Measurements from ENCODE around the gene ANKRD13B.

The ANKRD13B gene

DNA sequence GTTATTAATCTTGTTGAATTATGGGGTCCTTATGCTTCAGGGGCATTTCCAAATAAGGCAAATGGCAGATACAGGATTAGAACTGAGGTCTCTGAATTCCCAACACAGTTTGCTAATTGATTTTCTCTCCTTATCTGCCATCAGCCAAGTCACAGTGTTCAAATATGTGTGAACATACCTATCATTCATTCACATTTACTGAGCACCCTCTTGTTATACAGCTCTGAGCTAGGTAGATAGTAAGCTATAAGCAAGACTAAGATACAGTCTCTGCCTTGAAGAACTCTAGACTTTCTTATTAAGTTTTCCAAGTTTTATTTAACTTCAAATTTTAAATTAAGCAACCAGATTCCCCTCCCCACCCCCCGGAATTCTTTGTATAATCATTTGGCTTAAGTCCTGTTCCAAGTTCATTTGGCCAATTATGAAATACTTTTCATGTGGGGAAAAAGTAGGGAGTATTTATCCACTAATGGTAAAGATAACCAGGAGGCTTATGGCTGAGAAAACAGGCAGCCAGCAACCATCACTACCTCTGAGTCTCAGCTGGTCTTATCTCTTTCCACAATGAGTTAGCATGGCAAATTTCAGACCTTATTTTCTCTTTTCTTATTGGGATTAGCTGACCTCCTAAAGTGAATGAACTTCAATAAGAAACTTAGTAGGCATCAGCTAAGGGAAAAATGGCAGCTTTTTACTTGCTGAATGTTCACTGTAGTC is 61.2 kb downstream of the ANKRD13B start:
- Histone ChIP-seq H3K27me3 (ENCODE audit: control insufficient read depth in 1 of 2, insufficient read depth in 2 of 2, low read length in 2 of 2) (no peaks in the 10 kb centered on the region), H3K9me3 (ENCODE audit: control insufficient read depth in 2 of 2, low read length in 2 of 2) (no peaks in the 10 kb centered on the region), H3K9ac (ENCODE audit: low read length in 2 of 2) (no peak overlapping the region), H3K36me3 (ENCODE audit: control insufficient read depth in 2 of 2, insufficient read depth in 2 of 2, low read length in 2 of 2) (peaks cover 0 to 3% of the 10 kb centered on the region in 2 donors), H3K4me3 (ENCODE audit: low read length in 2 of 2) (no peak overlapping the region), H3K27ac (ENCODE audit: low read length) (no peak overlapping the region), H3K4me1 (ENCODE audit: control insufficient read depth, insufficient read depth, low read length) (no peaks in the 10 kb centered on the region)

DNA sequence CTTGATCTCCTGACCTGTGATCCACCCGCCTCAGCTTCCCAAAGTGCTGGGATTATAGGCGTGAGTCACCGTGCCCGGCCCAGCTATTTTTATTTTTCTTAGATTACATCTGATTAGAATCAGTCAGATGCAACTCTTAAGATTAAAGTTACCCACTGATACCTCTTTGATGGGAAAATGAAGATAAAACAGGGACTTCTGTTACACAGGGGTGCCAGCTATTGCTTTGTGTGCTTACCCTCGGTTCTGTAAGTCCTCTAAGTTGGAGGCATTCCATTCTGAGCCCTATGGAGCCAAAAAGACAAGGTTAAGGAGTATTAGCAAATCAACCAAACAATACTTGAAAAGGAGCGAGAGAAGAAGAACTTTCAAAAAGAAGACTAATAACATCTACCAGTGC is 62.4 kb downstream of the ANKRD13B start:
- Histone ChIP-seq H3K9me3 (ENCODE audit: control insufficient read depth in 2 of 2, low read length in 2 of 2) (no peaks in the 10 kb centered on the region), H3K27ac (ENCODE audit: low read length) (no peak overlapping the region), H3K27me3 (ENCODE audit: control insufficient read depth in 1 of 2, insufficient read depth in 2 of 2, low read length in 2 of 2) (no peaks in the 10 kb centered on the region), H3K4me3 (ENCODE audit: low read length in 2 of 2) (no peak overlapping the region), H3K4me1 (ENCODE audit: control insufficient read depth, insufficient read depth, low read length) (no peaks in the 10 kb centered on the region), H3K9ac (ENCODE audit: low read length in 2 of 2) (no peak overlapping the region), H3K36me3 (ENCODE audit: control insufficient read depth in 2 of 2, insufficient read depth in 2 of 2, low read length in 2 of 2) (peaks cover 0 to 3% of the 10 kb centered on the region in 2 donors)

DNA sequence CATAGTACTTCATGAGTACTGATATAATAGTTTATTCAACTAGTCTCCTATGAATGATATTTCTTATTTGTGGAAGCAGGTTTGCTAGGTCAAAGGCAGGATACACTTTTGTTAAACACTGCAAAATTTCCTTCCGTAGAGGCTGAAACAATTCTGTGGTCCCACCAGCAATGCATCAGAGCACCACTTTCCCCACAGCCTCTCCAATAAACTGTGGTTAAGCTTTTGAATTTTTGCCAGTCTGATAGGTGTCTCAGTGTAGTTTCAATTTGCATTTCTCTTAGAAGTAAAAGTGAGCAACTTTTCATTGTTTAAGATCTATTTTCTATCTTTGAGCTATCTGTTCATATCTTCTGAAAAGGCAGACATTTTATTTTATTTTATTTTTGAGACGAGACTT is 66.2 kb downstream of the ANKRD13B start:
- Histone ChIP-seq H3K9ac (ENCODE audit: low read length in 2 of 2) (no peak overlapping the region), H3K36me3 (ENCODE audit: control insufficient read depth in 2 of 2, insufficient read depth in 2 of 2, low read length in 2 of 2) (no peaks in the 10 kb centered on the region), H3K4me3 (ENCODE audit: low read length in 2 of 2) (no peak overlapping the region), H3K27ac (ENCODE audit: low read length) (no peak overlapping the region), H3K27me3 (ENCODE audit: control insufficient read depth in 1 of 2, insufficient read depth in 2 of 2, low read length in 2 of 2) (no peaks in the 10 kb centered on the region), H3K9me3 (ENCODE audit: control insufficient read depth in 2 of 2, low read length in 2 of 2) (no peaks in the 10 kb centered on the region), H3K4me1 (ENCODE audit: control insufficient read depth, insufficient read depth, low read length) (no peaks in the 10 kb centered on the region)

DNA sequence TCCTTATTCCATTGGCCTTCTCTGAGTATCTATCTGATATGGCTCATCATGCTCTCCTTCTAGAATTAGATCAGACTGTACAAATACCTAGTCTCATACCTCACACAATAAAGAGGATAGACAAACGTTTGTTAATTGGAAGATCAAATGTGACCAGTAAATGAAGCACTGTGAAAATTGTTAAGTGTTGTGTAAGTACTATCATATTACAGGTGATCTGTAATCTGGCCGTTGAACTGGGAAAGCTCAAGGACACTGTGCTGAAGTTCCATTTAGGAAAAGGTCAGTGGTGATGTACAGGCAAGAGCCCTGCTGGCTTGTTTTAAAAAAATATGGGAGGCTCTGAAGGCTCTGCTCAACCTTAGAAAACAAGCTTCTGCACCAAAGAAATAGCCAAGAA is 68.3 kb downstream of the ANKRD13B start:
- Histone ChIP-seq H3K9ac (ENCODE audit: low read length in 2 of 2) (no peak overlapping the region), H3K27me3 (ENCODE audit: control insufficient read depth in 1 of 2, insufficient read depth in 2 of 2, low read length in 2 of 2) (no peaks in the 10 kb centered on the region), H3K4me3 (ENCODE audit: low read length in 2 of 2) (no peak overlapping the region), H3K27ac (ENCODE audit: low read length) (no peak overlapping the region), H3K9me3 (ENCODE audit: control insufficient read depth in 2 of 2, low read length in 2 of 2) (no peaks in the 10 kb centered on the region), H3K36me3 (ENCODE audit: control insufficient read depth in 2 of 2, insufficient read depth in 2 of 2, low read length in 2 of 2) (peaks cover 0 to 5% of the 10 kb centered on the region in 2 donors), H3K4me1 (ENCODE audit: control insufficient read depth, insufficient read depth, low read length) (no peaks in the 10 kb centered on the region)

DNA sequence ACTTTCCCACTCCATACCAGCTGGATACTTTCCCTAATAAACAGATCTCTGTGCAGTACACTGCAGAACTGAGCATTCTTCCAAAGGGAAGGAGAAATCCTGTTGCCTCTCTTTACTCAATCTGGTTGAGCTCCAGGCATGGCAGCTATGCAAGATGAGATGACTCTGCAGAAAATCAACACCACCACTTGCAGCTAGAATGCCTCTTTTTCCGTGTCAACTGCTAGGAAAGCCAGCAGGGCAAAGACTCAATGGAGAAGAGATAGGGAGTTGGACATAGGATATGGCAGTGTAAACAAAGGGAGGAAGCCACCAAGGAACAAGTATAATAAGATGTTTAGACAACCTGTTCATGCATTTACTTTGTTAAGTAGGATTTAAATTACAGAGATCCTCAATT is 70.2 kb downstream of the ANKRD13B start:
- Histone ChIP-seq H3K4me3 (ENCODE audit: low read length in 2 of 2) (no peak overlapping the region), H3K4me1 (ENCODE audit: control insufficient read depth, insufficient read depth, low read length) (no peaks in the 10 kb centered on the region), H3K9ac (ENCODE audit: low read length in 2 of 2) (no peak overlapping the region), H3K36me3 (ENCODE audit: control insufficient read depth in 2 of 2, insufficient read depth in 2 of 2, low read length in 2 of 2) (peaks cover 4 to 13% of the 10 kb centered on the region in 2 donors), H3K9me3 (ENCODE audit: control insufficient read depth in 2 of 2, low read length in 2 of 2) (no peaks in the 10 kb centered on the region), H3K27me3 (ENCODE audit: control insufficient read depth in 1 of 2, insufficient read depth in 2 of 2, low read length in 2 of 2) (no peaks in the 10 kb centered on the region), H3K27ac (ENCODE audit: low read length) (no peak overlapping the region)

Data from stomach smooth muscle (tissue), 2 donors.